Esophagus squamous epithelium (tissue), 5 donors: ENCODE results near the gene IMMP2L. TPM values are rescaled to one million over a fixed set of nuclear protein-coding genes. Genes with fewer than 3 reads are reported as not detected.

ENCODE experiments used
- DNase-seq: peaks from one replicate; lab custom pipeline; 2025; lab: John Stamatoyannopoulos, UW
- H3K27ac ChIP-seq, 4 donors: fragments of 200-600 bp; sonication (generic); one replicate each; pipeline ENCODE4 v1.5.1; 2016 to 2019; ENCODE audit warnings: mild to moderate bottlenecking in 1 of 4
- H3K27me3 ChIP-seq, 4 donors: fragments of 200-600 bp; sonication (generic); 1 replicate in 3 of 4; 2 replicates in 1 of 4; pipeline versions ENCODE4 v1.5.1 to v1.6.0; 2017 to 2021; ENCODE audit warnings: antibody characterized with exemption in 1 of 4
- H3K36me3 ChIP-seq, 3 donors: fragments of 200-600 bp; sonication (generic); one replicate each; pipeline ENCODE4 v1.5.1; 2016 to 2019
- H3K4me1 ChIP-seq, 3 donors: fragments of 200-600 bp; sonication (generic); one replicate each; pipeline ENCODE4 v1.5.1; 2017 to 2019
- H3K4me3 ChIP-seq, 4 donors: fragments of 200-600 bp; sonication (generic); 1 replicate in 3 of 4; 2 replicates in 1 of 4; pipeline ENCODE4 v1.5.1; 2016 to 2019; ENCODE audit warnings: mild to moderate bottlenecking in 2 of 4, moderate library complexity in 1 of 4
- H3K9me3 ChIP-seq, 3 donors: fragments of 200-600 bp; sonication (generic); one replicate each; pipeline ENCODE4 v1.5.1; 2016 to 2019
- POLR2A ChIP-seq, 4 donors: fragments of 450-650 bp; IDR thresholded peaks; one replicate each; pipeline ENCODE4 v1.6.1; 2017; ENCODE audit warnings: antibody characterized with exemption in 4 of 4, mild to moderate bottlenecking in 4 of 4, moderate library complexity in 3 of 4
- WGBS, 2 donors: methylation state at CpG; one replicate each; pipeline ENCODE4 v1.1.5; 2018; 5-methylcytosine and 5-hydroxymethylcytosine counted together
- intact Hi-C: fragments of 100-400 bp; cut with DNase I; formaldehyde crosslinking; loops from one replicate; pipeline ENCODE4 v1.15.0; 2022
- total RNA-seq, 4 donors: library from RNA; depleted of rRNA; stranded (reverse); fragments of >200 nt; gene quantifications; one replicate each; pipeline ENCODE4 v1.1.0, GENCODE V29; 2016
- TF ChIP-seq, protein P1 (sequence below), 6 experiments: fragments of 450-650 bp in 4 of 6; fragments of 200-600 bp in 2 of 6; sonication (generic) in 2 of 6; IDR thresholded peaks; one replicate each; pipeline ENCODE4 v1.5.1; 2016 to 2019; ENCODE audit warnings: antibody characterized with exemption in 6 of 6, mild to moderate bottlenecking in 4 of 6, moderate library complexity in 4 of 6
- donor health status: DM: yes; HTN: yes; CAD: no.

Gene IMMP2L
- total RNA-seq, 4 donors from 2014 or later: 1.6 to 21.7 (median 5.4) TPM

DNA sequence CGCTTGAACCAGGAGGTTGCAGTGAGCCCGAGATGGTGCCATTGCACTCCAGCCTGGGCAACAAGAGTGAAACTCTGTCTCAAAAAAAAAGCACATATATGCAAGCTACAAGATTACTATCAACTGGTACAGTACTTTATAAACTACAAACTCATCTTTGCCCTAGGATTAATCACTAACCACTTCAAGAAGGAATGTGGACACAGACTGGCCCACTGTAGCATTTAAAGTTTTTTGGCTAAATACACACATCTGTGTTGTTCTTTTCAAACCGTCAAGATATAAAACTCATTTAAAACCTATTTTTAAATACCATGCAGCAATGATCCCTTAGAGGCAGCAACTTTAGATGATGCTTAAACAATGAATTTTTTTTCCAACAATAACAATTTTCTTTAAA is 205.4 kb downstream of the IMMP2L start:
- H3K9me3 ChIP-seq: no peaks in the 10 kb centered on the region
- H3K4me3 ChIP-seq: no peak overlapping the region
- peak overlapping the region in 1 of 4 donors; percentile 26 for H3K27ac ChIP-seq
- TF ChIP-seq, protein P1, sequence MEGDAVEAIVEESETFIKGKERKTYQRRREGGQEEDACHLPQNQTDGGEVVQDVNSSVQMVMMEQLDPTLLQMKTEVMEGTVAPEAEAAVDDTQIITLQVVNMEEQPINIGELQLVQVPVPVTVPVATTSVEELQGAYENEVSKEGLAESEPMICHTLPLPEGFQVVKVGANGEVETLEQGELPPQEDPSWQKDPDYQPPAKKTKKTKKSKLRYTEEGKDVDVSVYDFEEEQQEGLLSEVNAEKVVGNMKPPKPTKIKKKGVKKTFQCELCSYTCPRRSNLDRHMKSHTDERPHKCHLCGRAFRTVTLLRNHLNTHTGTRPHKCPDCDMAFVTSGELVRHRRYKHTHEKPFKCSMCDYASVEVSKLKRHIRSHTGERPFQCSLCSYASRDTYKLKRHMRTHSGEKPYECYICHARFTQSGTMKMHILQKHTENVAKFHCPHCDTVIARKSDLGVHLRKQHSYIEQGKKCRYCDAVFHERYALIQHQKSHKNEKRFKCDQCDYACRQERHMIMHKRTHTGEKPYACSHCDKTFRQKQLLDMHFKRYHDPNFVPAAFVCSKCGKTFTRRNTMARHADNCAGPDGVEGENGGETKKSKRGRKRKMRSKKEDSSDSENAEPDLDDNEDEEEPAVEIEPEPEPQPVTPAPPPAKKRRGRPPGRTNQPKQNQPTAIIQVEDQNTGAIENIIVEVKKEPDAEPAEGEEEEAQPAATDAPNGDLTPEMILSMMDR (IDR thresholded peaks at IDR 0.05): no peak
- no peak for TF ChIP-seq POLR2A (IDR thresholded peaks at IDR 0.05)
- H3K36me3 ChIP-seq: no peaks in the 10 kb centered on the region
- H3K27me3 ChIP-seq: no peaks in the 10 kb centered on the region
- no peak for DNase-seq
- intact Hi-C loops: no loop called here
- 81% methylated on average over 3 of the region's 3 CpGs for WGBS, 2 donors
- peaks cover 5 to 29% (median 9%) of the 10 kb centered on the region in 3 donors for H3K4me1 ChIP-seq

DNA sequence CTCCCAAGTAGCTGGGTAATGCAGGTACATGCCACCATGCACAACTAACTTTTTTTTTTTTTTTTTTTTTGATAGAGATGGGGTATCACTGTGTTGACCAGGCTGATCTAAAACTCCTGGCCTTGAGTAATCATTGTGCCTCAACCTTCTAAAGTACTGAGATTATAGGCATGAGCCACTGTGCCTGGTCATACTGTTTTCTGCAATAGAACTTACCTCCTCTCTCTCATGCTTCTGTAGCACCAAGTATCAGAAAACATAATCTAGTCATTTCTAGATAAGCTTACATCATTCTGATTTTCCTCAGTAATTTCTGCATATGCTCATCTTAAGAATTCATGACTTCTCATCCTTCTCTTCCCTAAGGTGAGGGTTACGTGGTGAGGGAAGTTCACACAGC is 210.0 kb downstream of the IMMP2L start:
- Histone ChIP-seq H3K4me3 (no peak overlapping the region), H3K27ac (no peak overlapping the region), H3K27me3 (no peaks in the 10 kb centered on the region), H3K4me1 (peaks cover 0 to 7% (median 0%) of the 10 kb centered on the region in 3 donors), H3K9me3 (no peaks in the 10 kb centered on the region), H3K36me3 (no peaks in the 10 kb centered on the region)
- WGBS, 2 donors: 80 to 100% methylated on average over 1 of the region's 1 CpG
- no peak for DNase-seq
- TF ChIP-seq, protein P1 (IDR thresholded peaks at IDR 0.05): no peak
- TF ChIP-seq POLR2A (IDR thresholded peaks at IDR 0.05): no peak
- intact Hi-C loops: no loop called here

DNA sequence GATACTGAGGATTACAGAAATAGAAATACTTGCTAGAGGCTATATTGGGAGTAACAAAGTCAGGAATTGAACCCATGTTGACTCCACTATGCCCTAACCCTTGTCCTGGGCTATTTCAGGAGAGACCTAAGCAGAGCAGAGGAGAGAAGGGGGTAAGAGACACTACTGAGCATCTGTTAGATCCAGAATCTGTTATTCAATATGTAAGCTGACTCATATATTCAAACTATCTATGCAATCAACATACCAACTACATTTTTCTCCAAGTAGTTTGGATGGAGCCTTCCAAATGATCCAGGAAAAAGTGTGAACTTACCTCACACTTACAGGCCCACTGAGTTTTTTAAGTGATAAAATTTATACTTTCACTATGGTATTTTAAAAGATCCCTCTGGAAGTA is 216.1 kb downstream of the IMMP2L start:
- Histone ChIP-seq H3K27ac (no peak overlapping the region), H3K9me3 (peaks cover 0 to 14% (median 9%) of the 10 kb centered on the region in 3 donors), H3K27me3 (no peaks in the 10 kb centered on the region), H3K4me3 (no peak overlapping the region), H3K36me3 (no peaks in the 10 kb centered on the region), H3K4me1 (no peaks in the 10 kb centered on the region)
- TF ChIP-seq POLR2A (IDR thresholded peaks at IDR 0.05): no peak
- TF ChIP-seq, protein P1 (IDR thresholded peaks at IDR 0.05): no peak
- intact Hi-C loops: no loop called here
- no peak for DNase-seq

DNA sequence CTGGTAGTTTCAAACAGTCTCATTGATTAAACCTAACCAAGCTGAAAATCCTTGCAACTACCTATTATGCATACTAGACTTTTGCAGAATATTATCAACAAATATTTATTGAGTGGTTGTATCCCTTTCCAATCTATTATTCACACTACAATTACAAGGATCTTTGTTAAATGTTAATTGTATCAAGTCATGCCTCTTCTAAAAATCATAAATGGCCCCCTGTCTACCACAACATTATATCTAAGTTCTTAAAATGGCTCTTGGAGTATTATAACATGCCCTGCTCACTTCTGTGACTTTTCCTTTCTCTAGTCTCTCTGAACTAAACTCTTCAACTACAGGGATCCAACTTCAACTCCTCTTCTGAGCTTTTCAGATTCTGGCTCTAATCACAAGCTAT is 219.3 kb downstream of the IMMP2L start:
- no peaks in the 10 kb centered on the region for H3K27me3 ChIP-seq
- H3K9me3 ChIP-seq: peaks cover 0 to 14% (median 9%) of the 10 kb centered on the region in 3 donors
- TF ChIP-seq, protein P1 (IDR thresholded peaks at IDR 0.05): no peak
- TF ChIP-seq POLR2A (IDR thresholded peaks at IDR 0.05): no peak
- intact Hi-C loops: no loop called here
- H3K27ac ChIP-seq: no peak overlapping the region
- no peaks in the 10 kb centered on the region for H3K36me3 ChIP-seq
- no peaks in the 10 kb centered on the region for H3K4me1 ChIP-seq
- no peak for DNase-seq
- H3K4me3 ChIP-seq: no peak overlapping the region

DNA sequence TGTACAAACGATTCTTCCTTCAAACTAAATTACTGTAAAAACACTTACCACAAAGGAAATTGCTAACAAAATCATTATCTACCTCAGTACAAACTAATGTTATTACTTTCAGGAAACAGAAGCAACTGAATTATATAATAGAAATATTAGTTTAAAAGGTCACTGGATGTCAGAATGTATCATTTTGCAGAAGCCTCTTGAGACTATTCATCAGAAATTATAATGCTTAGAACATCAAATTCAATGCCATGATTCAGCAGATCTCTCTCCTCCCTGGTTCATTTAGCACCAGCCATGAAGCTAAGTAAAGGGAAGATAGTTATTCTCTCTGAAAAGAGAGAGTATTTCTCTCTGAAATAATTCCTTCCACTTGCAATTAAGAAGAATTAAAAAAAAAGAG is 223.3 kb downstream of the IMMP2L start:
- Histone ChIP-seq H3K36me3 (no peaks in the 10 kb centered on the region), H3K9me3 (peaks cover 0 to 11% (median 9%) of the 10 kb centered on the region in 3 donors), H3K27ac (no peak overlapping the region), H3K27me3 (no peaks in the 10 kb centered on the region), H3K4me3 (no peak overlapping the region), H3K4me1 (no peaks in the 10 kb centered on the region)
- no peak for DNase-seq
- TF ChIP-seq, protein P1 (IDR thresholded peaks at IDR 0.05): no peak
- no peak for TF ChIP-seq POLR2A (IDR thresholded peaks at IDR 0.05)
- intact Hi-C loops: no loop called here
- WGBS, 2 donors: 36 to 59% methylated on average over 1 of the region's 1 CpG
